GM12878 (cell line): ENCODE results near the gene PAM. TPM values are rescaled to one million over a fixed set of nuclear protein-coding genes. Genes with fewer than 3 reads are reported as not detected.

ENCODE experiments used
- ATAC-seq: fragments of 200-7000 bp; cut with Tn5 transposase; 3 replicates; pipeline ENCODE4 v1.9.1; 2020; ENCODE audit warnings: mild to moderate bottlenecking, moderate library complexity
- BruUV-seq: library from RNA; stranded (reverse); fragments of 400-500 nt; replicated peaks from 2 replicates; lab custom pipeline; 2021; lab: Mats Ljungman, UMichigan
- CTCF ChIA-PET: fragments of 300-600 bp; sonication (Branson Sonifier 250); formaldehyde crosslinking; extraction: SDS; loops from one replicate; lab custom pipeline; 2021; ENCODE audit warnings: inconsistent platforms; lab: Yijun Ruan, JAX
- POLR2A ChIA-PET: fragments of 350-600 bp; formaldehyde crosslinking; extraction: SDS; loops from one replicate; lab custom pipeline; 2021; ENCODE audit warnings: inconsistent platforms; lab: Charles Lee
- RAD21 ChIA-PET: fragments of 300-600 bp; sonication (Branson Sonifier 250); formaldehyde crosslinking; loops from one replicate; lab custom pipeline; 2023; ENCODE audit warnings: antibody characterized with exemption; ENCODE audit not compliant: unreplicated experiment; lab: Charles Lee
- SMC1A ChIA-PET: fragments of 300-600 bp; sonication (Branson Sonifier 250); formaldehyde crosslinking; loops from one replicate; lab custom pipeline; 2023; ENCODE audit not compliant: unreplicated experiment, uncharacterized antibody; lab: Charles Lee
- DNase-seq: peaks from one replicate; pipeline ENCODE4 v3.0.0-alpha.2; 2011; ENCODE audit warnings: low read depth, low spot score
- FAIRE-seq: peaks from 3 replicates; lab custom pipeline; 2011; peaks lifted over from hg19 to GRCh38; lab: Jason Lieb, UNC
- H2AFZ ChIP-seq: 2 replicates; pipeline ENCODE4 v1.6.0; 2011; ENCODE audit warnings: low read depth, low read length, control low read depth; ENCODE audit not compliant: control insufficient read depth
- H3K27ac ChIP-seq: 2 replicates; pipeline ENCODE4 v1.5.1; 2011; ENCODE audit warnings: control low read depth; ENCODE audit not compliant: control insufficient read depth, insufficient read depth
- H3K27me3 ChIP-seq, 2 experiments: replicated peaks in 1 of 2; 2 replicates each; pipeline versions ENCODE4 v1.6.0 to v1.6.1; 2011; ENCODE audit warnings: low read length in 1 of 2; ENCODE audit not compliant: control insufficient read depth in 2 of 2, insufficient read depth in 2 of 2
- H3K36me3 ChIP-seq, 2 experiments: 2 replicates each; pipeline ENCODE4 v1.5.1; 2011; ENCODE audit warnings: low read length in 1 of 2; ENCODE audit not compliant: control insufficient read depth in 2 of 2, insufficient read depth in 2 of 2
- H3K4me1 ChIP-seq: 2 replicates; pipeline ENCODE4 v1.6.1; 2011; ENCODE audit warnings: mild to moderate bottlenecking, low read length, moderate library complexity, mixed read lengths; ENCODE audit not compliant: control insufficient read depth, insufficient read depth
- H3K4me2 ChIP-seq: 2 replicates; pipeline ENCODE4 v1.6.0; 2011; ENCODE audit warnings: control low read depth; ENCODE audit not compliant: control insufficient read depth, insufficient read depth
- H3K4me3 ChIP-seq: fragments of 200-600 bp; sonication (generic); 2 replicates; pipeline ENCODE4 v1.5.1; 2016
- H3K79me2 ChIP-seq: 2 replicates; pipeline ENCODE4 v1.6.0; 2011; ENCODE audit warnings: low read length; ENCODE audit not compliant: control insufficient read depth, insufficient read depth
- H3K9ac ChIP-seq: 2 replicates; pipeline ENCODE4 v1.8.0; 2011; ENCODE audit warnings: low read length, control low read depth, mixed read lengths; ENCODE audit not compliant: control insufficient read depth, insufficient read depth
- H3K9me3 ChIP-seq: replicated peaks from 3 replicates; pipeline ENCODE4 v1.5.1; 2011; ENCODE audit warnings: mild to moderate bottlenecking, low read length; ENCODE audit not compliant: control insufficient read depth, insufficient read depth
- H4K20me1 ChIP-seq: 2 replicates; pipeline ENCODE4 v1.6.0; 2011; ENCODE audit not compliant: control insufficient read depth, insufficient read depth
- BCL11A ChIP-seq: IDR thresholded peaks from 2 replicates; pipeline ENCODE4 v1.6.1; 2011; ENCODE audit warnings: low read depth, low read length
- BCLAF1 ChIP-seq: fragments of 450-650 bp; IDR thresholded peaks from 2 replicates; pipeline ENCODE4 v1.6.1; 2017; ENCODE audit warnings: antibody characterized with exemption, mild to moderate bottlenecking, moderate library complexity
- CTCF ChIP-seq, 3 experiments: IDR thresholded peaks in 2 of 3; conservative IDR thresholded peaks in 1 of 3; 2 replicates each; pipeline ENCODE4 v1.5.1; 2011; ENCODE audit warnings: low read depth in 3 of 3, low read length in 3 of 3, mild to moderate bottlenecking in 3 of 3, control low read depth in 2 of 3, moderate library complexity in 2 of 3, inconsistent platforms in 1 of 3, mixed read lengths in 1 of 3; ENCODE audit not compliant: control insufficient read depth in 2 of 3, insufficient read depth in 1 of 3; ENCODE audit errors: extremely low read depth in 1 of 3
- FOXK2 ChIP-seq: fragments of 450-650 bp; IDR thresholded peaks from 2 replicates; pipeline ENCODE4 v1.6.1; 2017; ENCODE audit warnings: mild to moderate bottlenecking, moderate library complexity
- IKZF1 ChIP-seq: fragments of 450-650 bp; conservative IDR thresholded peaks from 2 replicates; pipeline ENCODE4 v1.6.1; 2017; ENCODE audit warnings: antibody characterized with exemption, mild to moderate bottlenecking
- KLF5 ChIP-seq: fragments of 450-650 bp; IDR thresholded peaks from 2 replicates; pipeline ENCODE4 v1.6.1; 2014; ENCODE audit warnings: mild to moderate bottlenecking; ENCODE audit not compliant: partially characterized antibody
- POLR2A ChIP-seq: IDR thresholded peaks from 2 replicates; pipeline ENCODE4 v1.6.1; 2011; ENCODE audit warnings: low read depth, mild to moderate bottlenecking, low read length
- SMC3 ChIP-seq: IDR thresholded peaks from 2 replicates; pipeline ENCODE4 v1.6.1; 2011; ENCODE audit warnings: low read length, improper control_type of control experiment, borderline replicate concordance
- SREBF2 ChIP-seq: IDR thresholded peaks from 2 replicates; pipeline ENCODE4 v1.6.1; 2012; ENCODE audit warnings: mild to moderate bottlenecking, low read length
- WGBS: methylation state at CpG from one replicate; pipeline ENCODE4 v1.1.6; 2016; ENCODE audit warnings: low lambda C conversion rate; ENCODE audit not compliant: insufficient replicate concordance, insufficient coverage; ENCODE audit errors: missing lambda C conversion rate; 5-methylcytosine and 5-hydroxymethylcytosine counted together
- in situ Hi-C: fragments of 300-500 bp; cut with MboI; formaldehyde crosslinking; loops from 9 replicates; pipeline ENCODE4 v1.14.3; 2018; ENCODE audit warnings: mixed read lengths
- intact Hi-C: fragments of 100-400 bp; cut with micrococcal nuclease; formaldehyde crosslinking; loops from one replicate; pipeline ENCODE4 v1.14.2; 2022; ENCODE audit not compliant: unreplicated experiment
- polyA plus RNA-seq, 11 experiments: library from polyadenylated mRNA; depleted of rRNA in 4 of 11; unstranded in 6 of 11; stranded (reverse) in 5 of 11; fragments of >200 nt; fragmentation: Nextera tagmentation in 4 of 11; fragmentation: Illumina TruSeq in 1 of 11; extraction: Ambion mirVana in 4 of 11; extraction: Trizol in 1 of 11; gene quantifications; 1 replicate in 1 of 11; 2 replicates in 10 of 11; pipeline versions ENCODE4 v1.2.1 to v1.2.3, GENCODE V29; 2011 to 2016; ENCODE audit warnings: inconsistent platforms in 2 of 11, missing spikeins in 2 of 11, low read depth in 1 of 11
- total RNA-seq, 4 experiments: library from RNA; depleted of rRNA in 3 of 4; stranded (reverse); fragments of >200 nt in 3 of 4; fragmentation: Illumina TruSeq in 1 of 4; extraction: Trizol in 1 of 4; gene quantifications; 2 replicates each; pipeline versions ENCODE4 v1.2.1 to v1.2.3, GENCODE V29; 2013 to 2021
- TF ChIP-seq, protein P1 (sequence below): IDR thresholded peaks from 2 replicates; pipeline ENCODE4 v1.6.1; 2012; ENCODE audit warnings: low read depth, low read length, improper control_type of control experiment

PAM gene
- total and polyA plus RNA-seq, 10 of the 15 experiments (the other 5 are each of a cell fraction or from before 2014, with no cell fraction given), result 5.5 to 72.5 (median 15.4) TPM

GRCh38 chr5:102764381-102765004, 9.4 kb downstream of the PAM start:
- no TSS peak for BruUV-seq
- intact Hi-C loops, result no loop called here
- WGBS, result over 99% methylated on average over 7 of the region's 7 CpGs
- Histone ChIP-seq H3K4me3 (no peak overlapping the region), H3K4me2 (no peak overlapping the region), H2AFZ (no peak overlapping the region), H3K79me2 (peaks cover 46% of the 10 kb centered on the region)
- CTCF ChIA-PET, result interaction anchor here (1.1 to 3.2 kb wide), 6 partner anchors 8 to 460 kb away, joined by 3 to 29 read pairs (median 4); no protein-coding TSS in a partner anchor
- TF ChIP-seq, protein P1, sequence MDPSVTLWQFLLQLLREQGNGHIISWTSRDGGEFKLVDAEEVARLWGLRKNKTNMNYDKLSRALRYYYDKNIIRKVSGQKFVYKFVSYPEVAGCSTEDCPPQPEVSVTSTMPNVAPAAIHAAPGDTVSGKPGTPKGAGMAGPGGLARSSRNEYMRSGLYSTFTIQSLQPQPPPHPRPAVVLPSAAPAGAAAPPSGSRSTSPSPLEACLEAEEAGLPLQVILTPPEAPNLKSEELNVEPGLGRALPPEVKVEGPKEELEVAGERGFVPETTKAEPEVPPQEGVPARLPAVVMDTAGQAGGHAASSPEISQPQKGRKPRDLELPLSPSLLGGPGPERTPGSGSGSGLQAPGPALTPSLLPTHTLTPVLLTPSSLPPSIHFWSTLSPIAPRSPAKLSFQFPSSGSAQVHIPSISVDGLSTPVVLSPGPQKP, result no peak
- TF ChIP-seq, all 136 proteins: peak for 0
- Histone ChIP-seq H3K9me3 (no peaks in the 10 kb centered on the region), H3K27ac (no peak overlapping the region), H3K4me1 (peaks cover 6% of the 10 kb centered on the region; the same call in 1 of the 2 replicates), H4K20me1 (no peaks in the 10 kb centered on the region), H3K36me3 (no peaks in the 10 kb centered on the region), H3K27me3 (no peaks in the 10 kb centered on the region), H3K9ac (no peak overlapping the region)
- ChIA-PET SMC1A (interaction anchor here (0.9 to 1.8 kb wide), 5 partner anchors 8 to 113 kb away, joined by 3 to 9 read pairs (median 3); no protein-coding TSS in a partner anchor), POLR2A (interaction anchor here (1.0 to 2.7 kb wide), 2 partner anchors 8 to 50 kb away, joined by 3 to 11 read pairs; partner anchors contain the start of gene PAM), RAD21 (interaction anchor here (0.7 to 1.3 kb wide), 5 partner anchors 9 to 447 kb away, joined by 3 to 5 read pairs (median 3); partner anchors contain the start of gene PAM)
- DNase-seq, result no peak
- ATAC-seq, result no peak
- in situ Hi-C loops, result no loop called here
- no peak for FAIRE-seq

- CTCF ChIA-PET, result interaction anchor here (1.4 to 1.7 kb wide), 2 partner anchors 11 to 15 kb away, joined by 7 to 10 read pairs; no protein-coding TSS in a partner anchor
- TF ChIP-seq FOXK2, result no peak
- TF ChIP-seq POLR2A, result no peak
- no peak for TF ChIP-seq BCL11A
- TF ChIP-seq KLF5, result no peak
- TF ChIP-seq CTCF (IDR thresholded peaks at IDR 0.05 in 2 of 3, conservative IDR thresholded peaks at IDR 0.05 in 1 of 3; ENCODE audit: control insufficient read depth in 2 of 3, extremely low read depth in 1 of 3, insufficient read depth in 1 of 3, low read depth in 3 of 3, low read length in 3 of 3), result no peak
- no peak for TF ChIP-seq BCLAF1
- TF ChIP-seq IKZF1, result no peak
- no peak for TF ChIP-seq SMC3
- TF ChIP-seq SREBF2, result no peak
These were observed 10.2 kb downstream of the PAM start for GRCh38 chr5:102765350-102765749.

More at GRCh38 chr5:102765350-102765749, 10.2 kb downstream of the PAM start:
- RAD21 ChIA-PET, result no interaction called here
- no peak for FAIRE-seq
- in situ Hi-C loops (no loop called here), intact Hi-C loops (no loop called here)
- Histone ChIP-seq H3K9me3 (no peaks in the 10 kb centered on the region), H3K4me1 (peaks cover 6% of the 10 kb centered on the region; the same call in 1 of the 2 replicates), H3K4me2 (no peak overlapping the region; the same call in 1 of the 2 replicates), H3K27me3 (no peaks in the 10 kb centered on the region), H3K27ac (no peak overlapping the region), H2AFZ (no peak overlapping the region), H3K79me2 (peaks cover 42% of the 10 kb centered on the region), H3K4me3 (no peak overlapping the region), H3K9ac (no peak overlapping the region), H4K20me1 (no peaks in the 10 kb centered on the region), H3K36me3 (no peaks in the 10 kb centered on the region)
- no peak for DNase-seq
- POLR2A ChIA-PET, result interaction anchor here (0.6 to 2.7 kb wide), 2 partner anchors 9 to 556 kb away, joined by 7 to 11 read pairs; partner anchors contain the start of gene PAM
- 85% methylated on average over 3 of the region's 3 CpGs for WGBS
- SMC1A ChIA-PET, result interaction anchor here (1.8 kb wide), 1 partner anchor 16 kb away, joined by 9 read pairs; no protein-coding TSS in a partner anchor
- no peak for ATAC-seq
- no TSS peak for BruUV-seq
